ENCODE measurements around the gene MBLAC2.

MBLAC2 gene

DNA sequence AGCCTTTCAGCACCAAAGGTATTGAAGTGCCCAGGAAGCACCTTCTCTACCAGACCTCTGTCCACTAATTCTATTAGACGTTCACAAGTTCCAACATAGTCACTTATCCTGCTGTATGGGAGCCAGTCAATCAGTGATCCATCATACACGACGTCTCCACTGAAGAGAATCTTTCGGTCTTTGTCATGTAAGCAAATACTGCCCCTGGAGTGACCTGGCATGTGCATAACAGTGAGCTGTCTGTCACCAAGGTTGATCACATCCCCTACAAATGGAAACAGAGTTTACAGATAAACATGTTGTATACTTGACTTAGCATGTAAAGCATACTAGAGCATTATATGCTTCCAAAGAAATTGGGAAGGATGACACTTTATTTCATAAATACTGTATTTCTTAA lies 13.3 kb downstream of the MBLAC2 start:
- DNase-seq (ENCODE audit: low read depth in 3 of 3), result no peak

DNA sequence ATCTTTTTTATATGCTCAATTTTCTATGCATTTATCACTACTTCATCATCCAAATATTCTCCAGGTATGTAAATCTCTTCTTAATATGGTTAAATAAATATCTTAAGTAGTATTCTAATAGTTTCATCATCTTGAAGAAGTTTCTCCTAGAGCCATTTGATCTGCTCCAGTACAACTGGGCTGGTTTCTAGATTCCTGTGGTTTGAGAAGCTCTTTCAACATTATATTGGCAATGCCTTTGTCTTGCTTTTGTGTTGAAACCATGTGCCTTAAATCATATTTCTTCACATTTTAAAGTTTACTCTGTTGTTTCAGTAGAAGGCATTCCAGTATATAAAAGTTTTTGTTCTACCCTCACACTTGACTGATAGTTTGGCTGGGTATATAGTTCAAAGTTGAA lies 27.6 kb downstream of the MBLAC2 start:
- DNase-seq (ENCODE audit: low read depth in 3 of 3), result no peak

DNA sequence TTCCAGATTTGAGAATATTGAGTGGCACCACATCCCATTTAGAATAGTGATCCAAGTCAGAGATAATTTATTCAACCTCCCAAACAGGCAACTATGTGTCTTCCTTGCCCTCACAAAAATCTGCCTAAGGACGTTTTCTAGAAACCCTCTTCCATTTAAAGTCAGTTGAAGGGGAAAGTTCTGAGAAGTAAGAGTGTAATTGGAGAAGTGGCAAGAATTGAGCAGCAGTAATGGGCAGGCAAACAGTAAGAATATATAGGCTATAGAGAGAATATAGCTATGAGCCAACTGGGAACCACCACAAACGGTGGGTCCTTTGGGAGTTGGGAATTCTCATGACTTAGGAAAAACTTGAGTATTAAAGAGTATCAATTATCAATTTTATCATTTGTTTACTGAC lies 33.9 kb downstream of the MBLAC2 start:
- DNase-seq (ENCODE audit: low read depth in 3 of 3), result no peak

DNA sequence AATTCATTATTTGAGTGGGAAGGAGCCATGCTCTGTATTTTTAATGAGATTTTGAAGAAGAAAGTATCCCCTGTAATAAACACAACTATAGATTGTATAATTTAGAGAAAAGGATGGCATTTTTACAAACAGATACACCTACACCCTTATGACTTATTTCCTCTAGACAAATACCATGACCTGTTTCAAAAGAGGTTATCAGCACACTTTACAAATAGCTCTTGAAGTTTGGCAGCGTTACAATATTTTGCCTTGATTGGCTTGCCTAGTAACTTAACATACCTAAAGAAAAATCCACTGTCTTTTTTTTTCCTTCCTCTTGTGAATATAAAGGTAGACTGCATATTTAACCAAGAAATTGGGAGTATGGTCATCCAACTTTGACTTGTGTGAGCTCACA lies 36.5 kb downstream of the MBLAC2 start:
- no peak for DNase-seq (ENCODE audit: low read depth in 3 of 3)

DNA sequence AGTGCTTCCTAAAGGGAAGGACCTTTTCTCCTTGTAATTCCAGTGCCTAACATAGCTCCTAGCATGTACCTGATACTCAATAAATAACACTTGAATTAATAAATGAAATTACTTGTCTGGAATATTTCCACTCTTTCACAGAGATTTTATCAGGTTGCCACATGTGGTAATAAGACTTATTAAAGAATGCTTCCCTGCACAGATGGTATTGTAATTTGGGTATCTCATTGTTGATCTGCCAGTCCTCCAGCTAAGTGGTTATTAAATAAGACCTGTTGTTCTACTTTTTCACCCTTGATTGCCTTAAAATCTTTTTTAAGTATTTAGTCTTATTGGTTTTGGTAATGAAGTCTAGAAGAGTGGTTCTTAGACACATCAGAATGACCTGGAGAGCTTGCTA lies 36.9 kb downstream of the MBLAC2 start:
- DNase-seq (ENCODE audit: low read depth in 3 of 3), result no peak

DNA sequence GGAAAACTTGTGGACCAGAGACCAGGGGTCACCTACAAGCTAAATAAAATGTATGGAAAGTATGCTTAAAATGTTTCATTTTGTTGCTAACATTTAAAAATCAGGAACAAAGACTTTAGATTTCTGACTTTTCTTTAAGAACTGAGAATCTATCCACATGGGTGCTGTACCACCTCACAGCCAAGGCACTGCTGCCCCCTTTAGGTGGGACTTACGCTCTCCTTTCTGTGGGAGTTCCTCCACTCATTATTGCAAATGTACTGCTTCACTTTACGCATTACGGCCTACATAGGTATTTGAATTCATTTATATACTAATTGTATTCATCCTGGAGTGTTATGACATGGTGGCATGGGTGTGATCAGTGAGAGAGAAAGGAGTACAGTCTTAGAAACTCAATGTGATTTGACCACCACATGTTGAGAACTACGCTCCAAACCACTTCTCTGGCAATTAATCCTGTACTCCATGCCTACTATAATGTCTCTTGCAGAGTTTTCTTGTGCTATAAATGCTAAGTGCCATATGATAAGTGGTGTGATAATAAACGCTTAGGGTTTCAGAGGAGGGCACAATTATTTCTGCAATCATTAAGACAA lies 40.4 kb downstream of the MBLAC2 start:
- peak in 2 of 3 donors; percentile 7 to 13 for DNase-seq (ENCODE audit: low read depth in 3 of 3)

DNA sequence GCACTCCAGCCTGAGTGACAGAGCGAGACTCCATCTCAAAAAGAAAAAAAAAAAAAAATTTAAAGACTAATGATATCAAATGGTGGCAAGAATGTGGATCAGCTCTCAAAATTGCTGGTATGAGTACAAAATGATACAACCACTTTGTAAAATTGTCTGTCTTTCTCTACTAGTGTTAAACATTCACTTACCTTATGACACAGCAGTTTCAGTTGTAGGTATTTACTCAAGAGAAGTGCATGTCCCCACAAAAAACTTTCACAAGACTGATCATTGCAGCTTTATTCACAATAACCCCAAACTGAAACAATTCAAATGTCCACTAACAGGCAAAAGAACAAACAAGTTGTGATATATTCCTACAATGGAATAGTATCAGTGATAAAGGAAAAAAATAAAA lies 50.3 kb downstream of the MBLAC2 start:
- no peak for DNase-seq (ENCODE audit: low read depth in 3 of 3)

DNA sequence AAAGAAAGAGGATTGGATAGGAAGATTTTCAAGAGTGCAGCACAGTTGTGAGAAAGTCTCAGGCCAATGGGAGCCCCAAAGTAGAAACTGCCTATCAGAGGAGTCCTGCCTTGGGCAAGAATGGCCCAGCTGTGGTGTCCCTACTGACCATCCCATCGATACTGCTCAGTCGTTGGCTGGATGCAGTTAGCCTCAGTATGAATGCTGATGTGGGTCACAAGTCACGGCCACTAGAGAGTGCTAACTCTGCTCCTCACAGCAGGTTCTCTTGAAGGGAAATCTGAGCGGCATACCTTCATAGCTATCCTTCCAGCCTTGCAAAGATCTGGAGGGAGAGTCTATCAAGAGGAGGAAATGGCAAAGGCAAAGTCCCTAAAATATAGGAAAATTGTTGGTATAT lies 53.4 kb downstream of the MBLAC2 start:
- no peak for DNase-seq (ENCODE audit: low read depth in 3 of 3)

DNA sequence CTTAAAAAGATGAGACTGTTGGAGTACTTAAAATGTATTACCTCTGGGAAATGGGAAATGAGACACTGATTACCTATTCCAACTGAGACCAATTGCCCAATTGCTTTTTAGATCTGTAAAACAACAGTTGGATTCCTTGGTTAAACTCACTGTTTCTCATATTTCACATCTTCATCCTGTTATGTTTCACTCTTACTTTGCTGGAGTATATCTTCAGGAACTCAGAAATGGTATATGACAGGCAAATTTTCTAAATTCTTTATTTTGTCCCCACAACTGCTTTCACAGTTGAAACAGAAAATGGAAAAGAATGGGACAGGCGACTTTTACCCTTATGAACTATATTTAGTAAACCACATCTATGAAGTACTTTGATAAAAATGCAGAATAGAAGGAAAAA lies 56.4 kb downstream of the MBLAC2 start:
- no peak for DNase-seq (ENCODE audit: low read depth in 3 of 3)

DNA sequence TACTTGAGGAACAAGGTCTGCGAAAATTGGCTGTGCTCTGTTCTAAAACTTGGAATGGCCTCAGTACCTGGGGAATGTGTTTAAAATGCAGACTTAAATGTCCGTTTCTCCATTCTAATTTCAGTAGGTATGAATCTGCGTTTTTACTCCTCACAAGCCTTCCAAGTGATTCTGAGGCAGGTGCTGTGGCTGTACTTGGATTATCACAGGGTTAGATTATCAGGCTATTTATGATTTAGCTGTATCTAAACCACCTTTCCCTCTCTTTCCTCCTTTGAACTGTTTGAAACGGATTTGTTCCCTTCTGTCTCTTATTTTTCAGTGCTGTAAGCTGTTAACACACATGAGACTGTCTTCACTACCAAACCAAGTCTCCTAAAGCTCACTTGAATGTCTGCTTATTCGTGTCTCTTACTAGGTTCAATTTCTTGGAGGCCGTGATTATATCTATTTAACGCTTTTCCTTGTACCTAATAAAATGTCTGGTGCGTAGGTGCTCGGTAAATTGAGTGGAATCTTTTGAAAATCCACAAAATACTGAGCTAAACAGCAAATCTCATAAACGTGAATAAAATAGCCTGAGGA lies 64.3 kb downstream of the MBLAC2 start:
- no peak for DNase-seq (ENCODE audit: low read depth in 3 of 3)

DNA sequence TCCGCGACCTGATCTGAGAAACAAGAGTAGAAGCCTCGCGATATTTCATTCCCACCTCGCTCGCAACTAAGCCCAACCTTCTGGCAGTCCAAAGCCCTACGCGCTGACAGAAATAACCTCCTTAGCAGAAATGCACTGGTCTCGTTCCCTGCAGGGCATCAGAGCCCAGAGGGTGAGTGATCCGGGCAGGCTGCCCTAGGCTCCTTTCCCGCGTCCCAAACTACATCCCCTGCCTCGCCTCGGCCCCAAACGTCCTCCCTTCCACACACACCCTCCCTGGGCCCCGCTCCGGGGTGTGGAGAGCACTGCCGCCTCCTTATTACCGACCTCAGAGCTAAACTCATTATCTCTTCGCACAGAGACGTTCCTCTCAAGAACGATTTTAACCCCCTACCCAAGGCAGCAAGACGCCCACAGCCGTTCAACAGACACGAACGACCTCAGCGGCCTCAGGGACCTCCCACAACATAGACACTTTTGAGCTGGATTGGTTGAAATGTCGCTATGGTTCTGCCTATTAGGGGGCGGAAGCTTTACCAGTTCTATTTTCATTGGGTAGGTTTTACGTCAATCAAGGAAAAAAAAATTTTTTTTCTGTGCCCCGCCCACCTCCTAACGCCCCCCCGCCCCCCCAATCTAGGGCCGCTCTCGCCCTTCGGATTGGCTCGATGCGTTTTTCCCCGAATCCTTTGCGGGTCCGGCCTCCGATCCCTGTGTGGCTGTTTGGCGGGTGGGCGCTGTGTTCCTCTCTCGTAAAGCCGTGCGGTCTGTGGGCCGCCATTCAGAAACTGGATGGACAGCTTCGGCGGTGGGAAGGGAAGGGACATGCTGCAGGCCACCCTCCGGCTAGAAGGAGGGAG lies 65.0 kb downstream of the MBLAC2 start, which contains the start of gene CETN3:
Gene CETN3, minus strand, starts transcription at position 439 of the 860 bp plus-strand sequence. Its CDS starts 95 bp downstream, at position 344.
- peak; percentile 76 to 84 (median 82) for DNase-seq (ENCODE audit: low read depth in 3 of 3)

DNA sequence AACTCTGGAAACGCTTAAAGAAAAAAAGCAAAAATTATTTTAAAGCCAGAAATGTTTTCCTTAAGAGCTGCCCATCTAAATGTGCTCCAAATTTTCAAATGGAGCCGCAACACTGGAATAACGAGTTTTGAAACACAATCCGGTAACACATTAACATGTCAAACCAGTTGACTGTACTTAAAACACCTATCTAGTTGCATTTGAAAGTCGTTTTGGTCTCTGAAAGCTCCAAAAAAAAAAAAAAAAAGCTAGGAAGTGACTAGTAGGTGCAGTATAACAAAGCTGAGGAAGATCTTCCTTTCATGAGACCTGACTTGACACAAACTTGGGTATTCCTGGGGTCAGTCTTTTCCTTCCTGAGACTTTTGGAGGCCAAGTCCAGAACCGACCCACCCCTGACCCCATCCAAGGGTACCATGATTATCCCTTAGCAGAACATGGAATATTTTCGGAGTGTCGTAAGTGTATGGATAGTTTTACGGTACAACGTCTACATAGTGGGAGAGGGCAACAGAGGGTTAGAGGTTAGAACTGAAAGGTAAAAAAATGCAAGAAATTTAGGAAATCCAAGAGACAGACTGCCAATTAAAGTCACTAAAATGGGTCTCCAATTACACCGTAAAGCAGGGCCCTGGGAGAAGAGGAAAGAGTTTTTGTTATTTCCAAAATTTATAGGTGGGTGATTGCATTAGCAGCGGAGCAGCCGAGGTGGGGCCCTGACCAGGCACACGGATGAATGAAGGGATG lies 65.8 kb downstream of the MBLAC2 start:
- no peak for DNase-seq (ENCODE audit: low read depth in 3 of 3)

All from stimulated activated CD4-positive, alpha-beta T cell treated with anti-CD3 and anti-CD28 coated beads, TNF-alpha, amount 100 ng/mL, for 48 hours (primary cell).